GM19395 (cell line): Measurements from ENCODE around the gene DIP2C.
A peak's percentile ranks its signal among the peaks of the same experiment; 100 is the strongest.

Experiments used
- ATAC-seq: cut with Tn5 transposase; IDR thresholded peaks from one replicate; pipeline ENCODE4 v1.9.1; 2021; ENCODE audit warnings: mild to moderate bottlenecking, moderate library complexity; ENCODE audit not compliant: unreplicated experiment

DIP2C gene

GRCh38 chr10:630581-631073, 58.8 kb downstream of the DIP2C start:
- ATAC-seq = no peak

- no peak for ATAC-seq
Measured at GRCh38 chr10:629186-629998, 60.1 kb downstream of the DIP2C start.

GRCh38 chr10:628386-629045, 61.0 kb downstream of the DIP2C start:
- ATAC-seq = no peak

DNA sequence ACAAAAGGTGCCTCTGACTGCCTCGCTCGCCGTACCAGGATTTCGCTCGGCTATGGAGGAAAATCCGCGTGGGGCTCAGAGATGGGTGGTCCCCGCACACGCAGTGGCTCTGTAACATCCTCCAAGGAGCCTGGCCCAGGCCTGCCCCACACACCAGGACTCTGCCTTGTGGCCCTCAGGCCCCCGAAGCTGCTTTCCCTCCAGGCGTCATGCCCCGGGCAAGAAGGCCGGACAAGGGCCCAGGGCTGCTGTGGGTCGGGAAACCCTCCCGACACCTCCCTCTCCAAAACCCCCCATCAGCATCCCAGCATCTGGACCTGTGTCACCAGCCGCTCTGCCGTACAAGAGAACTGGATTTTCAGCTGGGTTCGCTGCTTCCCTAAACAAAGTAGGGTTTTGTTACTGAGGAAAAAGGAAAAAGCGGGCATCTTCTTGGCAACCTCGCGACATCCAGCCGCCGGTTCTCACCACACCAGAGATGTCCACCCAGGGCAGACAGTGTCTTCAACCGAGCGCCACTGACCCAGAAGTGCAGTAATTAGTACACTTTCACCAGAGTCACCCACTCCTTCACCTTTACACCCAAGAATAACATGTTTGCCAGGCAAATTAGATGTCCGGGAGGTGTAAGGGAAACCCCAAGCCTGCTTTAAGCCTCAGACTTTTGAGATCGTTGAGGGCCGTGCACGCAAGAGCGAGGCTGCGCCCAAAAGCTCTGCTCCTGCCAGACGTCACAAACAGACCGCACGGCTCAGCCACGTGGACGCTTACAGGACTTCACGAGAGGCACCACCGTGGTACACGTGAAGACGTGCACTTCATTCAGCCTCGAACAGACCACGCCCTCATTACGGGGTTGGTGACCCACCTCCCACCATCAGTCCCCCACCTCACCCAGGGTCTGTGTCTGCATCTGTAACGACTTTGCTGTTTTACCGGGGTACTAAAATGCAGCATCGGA, 62.2 kb downstream of the DIP2C start:
- ATAC-seq = no peak

- no peak for ATAC-seq
Measured at GRCh38 chr10:625751-626711, 63.4 kb downstream of the DIP2C start.

DNA sequence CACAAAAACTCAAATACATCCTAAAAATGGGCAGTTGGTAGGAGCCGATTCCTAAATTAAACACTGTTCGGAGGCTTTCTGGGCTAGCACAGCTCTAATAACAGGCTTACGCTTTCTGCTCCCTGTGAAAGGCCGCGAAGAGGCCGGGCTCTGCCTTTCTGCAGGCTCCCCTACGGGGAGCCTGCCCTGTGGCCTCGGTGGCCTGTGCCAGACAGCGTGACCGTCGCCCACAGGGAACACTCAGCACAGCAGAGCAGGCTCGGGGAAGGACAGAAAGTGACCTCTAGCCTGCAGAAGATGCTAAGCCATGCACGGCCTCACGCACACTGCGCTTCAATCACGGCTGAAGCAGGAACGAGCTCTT, 64.2 kb downstream of the DIP2C start:
- ATAC-seq = no peak

GRCh38 chr10:624605-625332, 64.7 kb downstream of the DIP2C start:
- no peak for ATAC-seq

- no peak for ATAC-seq
Measured at GRCh38 chr10:624312-624604, 65.2 kb downstream of the DIP2C start.

GRCh38 chr10:623477-624311, 65.8 kb downstream of the DIP2C start:
- no peak for ATAC-seq

- no peak for ATAC-seq
Measured at GRCh38 chr10:623014-623413, 66.5 kb downstream of the DIP2C start.

DNA sequence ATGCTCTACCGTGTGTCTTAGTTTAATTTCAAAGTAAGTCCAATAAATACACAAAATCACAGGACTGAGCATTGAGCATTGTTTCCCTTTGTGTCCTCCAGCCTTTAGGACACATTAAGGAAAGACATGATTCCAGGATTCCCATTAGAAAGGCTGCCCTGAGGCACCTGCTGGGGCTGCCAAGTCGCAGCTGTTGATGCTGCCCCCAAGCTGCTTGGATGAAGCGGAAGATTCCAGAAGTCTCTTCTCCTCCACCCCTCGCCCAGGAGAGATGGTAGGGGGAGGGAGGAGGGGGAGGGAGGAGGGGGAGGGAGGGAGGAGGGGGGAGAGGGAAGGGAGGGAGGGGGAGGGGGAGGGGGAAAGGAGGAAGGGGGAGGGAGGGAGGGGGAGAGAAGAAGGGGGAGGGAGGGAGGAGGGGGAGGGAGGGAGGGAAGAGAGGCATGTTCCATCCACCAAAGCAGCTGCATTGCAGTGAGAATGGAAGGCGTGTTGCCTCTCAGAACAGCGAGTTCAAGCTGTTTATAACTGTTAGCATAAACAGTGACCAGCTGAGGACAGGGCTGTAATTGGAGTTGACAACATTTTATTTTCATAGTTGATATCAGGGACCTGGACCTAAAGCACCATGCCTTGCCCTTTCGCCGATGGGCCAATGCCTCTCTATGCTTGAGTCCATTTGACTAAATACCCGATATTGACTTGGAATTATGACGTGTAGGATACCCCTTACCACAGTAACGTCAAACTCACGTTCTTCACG, 67.3 kb downstream of the DIP2C start:
- ATAC-seq = no peak

DNA sequence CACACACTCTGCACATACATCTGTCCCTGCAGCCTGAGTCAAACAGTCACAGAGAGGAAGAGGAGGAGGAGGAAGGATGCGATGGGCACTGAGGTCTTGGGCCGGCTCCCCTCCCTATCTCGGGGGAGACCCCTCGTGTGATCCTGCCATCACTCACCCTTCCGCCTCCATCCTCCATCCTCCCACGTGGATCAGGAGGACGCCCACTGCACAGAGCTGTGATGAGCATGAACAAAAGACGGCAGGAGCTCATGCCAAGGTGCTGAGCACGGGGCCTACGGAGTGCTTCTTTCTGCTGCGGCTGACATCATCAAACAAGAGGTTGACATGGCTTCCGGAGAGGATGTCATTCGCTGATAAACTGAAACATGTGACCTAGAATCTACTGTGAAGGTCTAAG, 68.0 kb downstream of the DIP2C start:
- ATAC-seq = no peak

DNA sequence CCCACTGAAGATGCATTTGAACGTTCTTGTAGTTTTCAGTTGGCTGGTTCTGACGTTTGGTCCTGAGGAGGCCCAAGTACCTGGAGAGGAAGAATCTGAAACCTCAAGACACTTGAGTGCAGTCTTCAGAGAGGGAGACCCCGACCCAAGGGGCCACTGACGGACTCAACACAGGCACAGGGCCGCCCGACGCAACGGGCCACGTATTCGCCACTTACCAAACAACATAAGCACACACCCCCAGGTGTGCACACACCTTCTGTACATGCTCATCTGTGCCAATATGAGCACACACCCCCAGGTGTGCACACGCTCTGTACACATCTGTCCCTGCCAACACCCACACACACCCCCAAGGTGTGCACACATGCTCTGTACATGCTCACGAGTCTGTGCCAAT, 68.5 kb downstream of the DIP2C start:
- ATAC-seq = no peak

DNA sequence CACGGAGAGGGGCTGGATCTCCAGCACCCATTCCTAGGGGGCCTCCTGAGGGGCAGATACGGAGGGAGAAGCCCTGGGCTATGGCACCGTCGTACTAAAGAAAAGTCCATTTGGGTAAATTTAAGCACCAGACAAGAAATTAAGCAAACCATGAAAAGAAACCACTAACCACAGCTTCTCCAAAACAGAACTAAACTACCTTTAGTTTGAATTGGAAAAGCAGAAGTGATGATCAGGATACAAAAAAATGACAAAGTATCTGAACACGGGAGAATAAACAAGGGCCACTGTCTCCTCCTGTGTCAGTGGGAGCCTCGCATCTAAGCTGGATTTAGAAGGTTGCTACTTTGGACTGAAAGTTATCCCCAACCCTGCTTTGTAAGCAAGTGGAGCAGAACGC, 69.1 kb downstream of the DIP2C start:
- peak; percentile 56 for ATAC-seq

DNA sequence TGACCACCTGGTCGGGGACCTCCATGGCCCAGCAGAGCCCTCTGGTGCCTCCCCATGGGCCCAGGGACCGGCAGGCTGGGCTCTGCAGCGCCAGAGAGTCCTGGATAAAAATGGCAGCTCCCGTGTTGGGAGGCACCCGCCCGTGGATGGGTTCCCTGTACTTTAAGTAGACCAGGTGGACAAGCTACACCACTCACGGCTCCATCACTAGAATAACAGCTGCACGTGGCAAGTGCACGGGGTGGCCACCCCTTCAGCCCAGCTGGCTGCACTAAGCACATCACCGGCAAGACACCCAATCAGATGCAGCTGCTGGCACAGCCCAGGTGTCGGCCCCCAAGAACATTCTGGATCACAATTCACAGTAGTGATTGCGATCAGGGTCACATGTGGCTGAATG, 69.8 kb downstream of the DIP2C start:
- no peak for ATAC-seq

GRCh38 chr10:618229-618989, 71.1 kb downstream of the DIP2C start:
- ATAC-seq = no peak

- no peak for ATAC-seq
Measured at GRCh38 chr10:617471-617870, 72.0 kb downstream of the DIP2C start.
